ENCODE measurements around the gene DNAH7. TPM values are rescaled to one million over a fixed set of nuclear protein-coding genes. Genes with fewer than 3 reads are reported as not detected.

Gene DNAH7
- total and polyA plus RNA-seq, 12 donors, result 0.10 to 0.74 (median 0.23) TPM; not detected in 2

GRCh38 chr2:196000551-196000950 is 68.1 kb downstream of the DNAH7 start:
- Histone ChIP-seq H3K27ac (no peak overlapping the region), H3K36me3 (no peaks in the 10 kb centered on the region), H3K4me3 (no peak overlapping the region), H3K9me3 (peaks cover 0 to 2% (median 0%) of the 10 kb centered on the region in 11 donors), H3K27me3 (no peaks in the 10 kb centered on the region), H3K4me1 (no peaks in the 10 kb centered on the region)
- DNase-seq (no peak), ATAC-seq (no peak)
- TF ChIP-seq CTCF (IDR thresholded peaks at IDR 0.05), result no peak
- intact Hi-C loops (cut with DNase I), result no loop called here
- 78 to 79% methylated on average over 1 of the region's 1 CpG for WGBS, 2 donors

GRCh38 chr2:195998070-195998469 is 70.6 kb downstream of the DNAH7 start:
- no peaks in the 10 kb centered on the region for H3K9me3 ChIP-seq
- H3K4me1 ChIP-seq, result no peaks in the 10 kb centered on the region
- H3K4me3 ChIP-seq, result no peak overlapping the region
- no peak for DNase-seq
- 89 to 90% methylated on average over 8 of the region's 8 CpGs for WGBS, 2 donors
- no peak for TF ChIP-seq CTCF (IDR thresholded peaks at IDR 0.05)
- no peak overlapping the region for H3K27ac ChIP-seq
- intact Hi-C loops (cut with DNase I), result no loop called here
- no peaks in the 10 kb centered on the region for H3K36me3 ChIP-seq
- no peaks in the 10 kb centered on the region for H3K27me3 ChIP-seq
- ATAC-seq, result no peak

- no peaks in the 10 kb centered on the region for H3K36me3 ChIP-seq
- 83 to 87% methylated on average over 6 of the region's 6 CpGs for WGBS, 2 donors
- ATAC-seq (no peak), DNase-seq (no peak)
- H3K27me3 ChIP-seq, result no peaks in the 10 kb centered on the region
- H3K4me3 ChIP-seq, result no peak overlapping the region
- no peak overlapping the region for H3K27ac ChIP-seq
- no peak for TF ChIP-seq CTCF (IDR thresholded peaks at IDR 0.05)
- H3K4me1 ChIP-seq, result no peaks in the 10 kb centered on the region
- no peaks in the 10 kb centered on the region for H3K9me3 ChIP-seq
- intact Hi-C loops (cut with DNase I), result no loop called here
These were observed 73.1 kb downstream of the DNAH7 start for GRCh38 chr2:195995499-195995898.

- Histone ChIP-seq H3K4me1 (no peaks in the 10 kb centered on the region), H3K27me3 (no peaks in the 10 kb centered on the region), H3K27ac (no peak overlapping the region), H3K4me3 (no peak overlapping the region), H3K36me3 (no peaks in the 10 kb centered on the region), H3K9me3 (no peaks in the 10 kb centered on the region)
- DNase-seq (no peak), ATAC-seq (no peak)
- WGBS, 2 donors, result 87 to 88% methylated on average over 2 of the region's 2 CpGs
- intact Hi-C loops (cut with DNase I), result no loop called here
- no peak for TF ChIP-seq CTCF (IDR thresholded peaks at IDR 0.05)
These were observed 75.0 kb downstream of the DNAH7 start for GRCh38 chr2:195993623-195994022.
